Pancreas (tissue), 10 donors: ENCODE data around the gene GPC6. TPM values are rescaled to one million over a fixed set of nuclear protein-coding genes. Genes with fewer than 3 reads are reported as not detected.

Experiments
- ATAC-seq, 4 donors: fragments of 200-7000 bp; cut with Tn5 transposase; one replicate each; pipeline versions ENCODE4 v1.8.0 to v1.9.1; 2020; ENCODE audit warnings: mild to moderate bottlenecking in 4 of 4, moderate library complexity in 4 of 4
- DNase-seq, 6 donors: peaks; one replicate each; pipeline ENCODE4 v3.0.0-alpha.2; 2020
- FAIRE-seq: peaks from 2 replicates; lab custom pipeline; 2012; peaks lifted over from hg19 to GRCh38; lab: Jason Lieb, UNC
- H3K27ac ChIP-seq, 4 donors: fragments of 200-600 bp; sonication (generic); 1 replicate in 3 of 4; 2 replicates in 1 of 4; pipeline versions ENCODE4 v1.5.0 to v1.8.0; 2020
- H3K27me3 ChIP-seq, 4 donors: fragments of 200-600 bp; one replicate each; pipeline ENCODE4 v1.8.0; 2021
- H3K36me3 ChIP-seq, 3 donors: fragments of 200-600 bp; sonication (generic) in 1 of 3; one replicate each; pipeline versions ENCODE4 v1.5.0 to v1.8.0; 2020 to 2021
- H3K4me1 ChIP-seq, 3 donors: fragments of 200-600 bp; one replicate each; pipeline ENCODE4 v1.8.0; 2021
- H3K4me3 ChIP-seq, 4 donors: fragments of 200-600 bp; sonication (generic) in 2 of 4; one replicate each; pipeline versions ENCODE4 v1.5.0 to v1.8.0; 2020 to 2021
- H3K9me3 ChIP-seq, 4 donors: fragments of 200-600 bp; one replicate each; pipeline ENCODE4 v1.8.0; 2021
- WGBS, 2 donors: extraction: QIAGEN DNeasy Blood & Tissue Kit; methylation state at CpG; one replicate each; pipeline ENCODE4 v1.1.7; 2013; 5-methylcytosine and 5-hydroxymethylcytosine counted together
- intact Hi-C, 3 donors: fragments of 100-400 bp; cut with DNase I; formaldehyde crosslinking; loops; one replicate each; pipeline versions ENCODE4 v1.11.1 to v1.14.2; 2022
- polyA plus RNA-seq, 2 donors: library from polyadenylated mRNA; stranded (reverse); fragments of 200-250 nt; gene quantifications; one replicate each; pipeline ENCODE4 v1.2.3, GENCODE V29; 2013
- total RNA-seq, 6 donors: library from RNA; stranded (reverse); fragmentation: NEBNext Ultra II Directional in 4 of 6; extraction: Animal tissue kit (Norgen Biotek cat#: 25700) in 4 of 6; gene quantifications; one replicate each; pipeline versions ENCODE4 v1.2.1 to v1.2.4, GENCODE V29; 2021 to 2023
- TF ChIP-seq, protein P1 (sequence below), 4 donors: fragments of 200-600 bp; sonication (generic) in 3 of 4; IDR thresholded peaks; one replicate each; pipeline versions ENCODE4 v1.5.0 to v1.8.0; 2021; ENCODE audit warnings: antibody characterized with exemption in 4 of 4
- donor health status: healthy with polysubstance abuse.
- donor health status: DM: no; HTN: no; CAD: no; lungs with moderate emphysema.
- donor health status: DM: no; HTN: no; CAD: no.
- donor health status: control.
- donor health status: control.
- donor health status: Bipolar disorder and iron deficiency.
- donor health status: DM: yes; HTN: yes; CAD: no.
- donor health status: DM: no; HTN: no; CAD: no.
- donor health status: DM: no; HTN: no; CAD: no.
- donor health status: DM: yes; HTN: yes; CAD: no.

GPC6 gene
- total and polyA plus RNA-seq, 8 donors: 0.23 to 3.3 (median 1.2) TPM

DNA sequence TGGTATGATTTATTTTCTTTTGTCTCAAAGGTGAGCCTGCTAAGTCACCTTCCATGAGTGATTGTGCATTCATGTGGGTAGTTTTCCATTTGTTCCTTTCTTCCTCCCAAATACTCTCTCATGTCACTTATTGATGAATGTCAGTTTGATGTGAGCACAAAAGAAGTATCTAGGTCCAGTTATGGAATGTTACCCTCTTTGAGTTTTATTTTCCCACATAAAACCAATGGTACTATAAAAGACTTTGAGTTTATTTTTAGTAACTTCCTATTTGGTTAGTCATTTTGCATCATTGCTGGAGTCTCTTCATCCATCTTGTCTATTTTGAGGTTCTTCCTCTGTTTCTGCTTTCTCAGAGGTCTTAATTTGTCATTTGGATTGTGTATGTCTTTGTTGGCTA lies 321.3 kb downstream of the GPC6 start:
- no peak overlapping the region for H3K27ac ChIP-seq
- TF ChIP-seq, protein P1, sequence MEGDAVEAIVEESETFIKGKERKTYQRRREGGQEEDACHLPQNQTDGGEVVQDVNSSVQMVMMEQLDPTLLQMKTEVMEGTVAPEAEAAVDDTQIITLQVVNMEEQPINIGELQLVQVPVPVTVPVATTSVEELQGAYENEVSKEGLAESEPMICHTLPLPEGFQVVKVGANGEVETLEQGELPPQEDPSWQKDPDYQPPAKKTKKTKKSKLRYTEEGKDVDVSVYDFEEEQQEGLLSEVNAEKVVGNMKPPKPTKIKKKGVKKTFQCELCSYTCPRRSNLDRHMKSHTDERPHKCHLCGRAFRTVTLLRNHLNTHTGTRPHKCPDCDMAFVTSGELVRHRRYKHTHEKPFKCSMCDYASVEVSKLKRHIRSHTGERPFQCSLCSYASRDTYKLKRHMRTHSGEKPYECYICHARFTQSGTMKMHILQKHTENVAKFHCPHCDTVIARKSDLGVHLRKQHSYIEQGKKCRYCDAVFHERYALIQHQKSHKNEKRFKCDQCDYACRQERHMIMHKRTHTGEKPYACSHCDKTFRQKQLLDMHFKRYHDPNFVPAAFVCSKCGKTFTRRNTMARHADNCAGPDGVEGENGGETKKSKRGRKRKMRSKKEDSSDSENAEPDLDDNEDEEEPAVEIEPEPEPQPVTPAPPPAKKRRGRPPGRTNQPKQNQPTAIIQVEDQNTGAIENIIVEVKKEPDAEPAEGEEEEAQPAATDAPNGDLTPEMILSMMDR (IDR thresholded peaks at IDR 0.05): no peak
- H3K9me3 ChIP-seq: no peaks in the 10 kb centered on the region
- no peaks in the 10 kb centered on the region for H3K4me1 ChIP-seq
- no peak for DNase-seq
- no peak for ATAC-seq
- no peaks in the 10 kb centered on the region for H3K27me3 ChIP-seq
- FAIRE-seq: no peak
- H3K36me3 ChIP-seq: no peaks in the 10 kb centered on the region
- H3K4me3 ChIP-seq: no peak overlapping the region
- intact Hi-C loops: no loop called here

DNA sequence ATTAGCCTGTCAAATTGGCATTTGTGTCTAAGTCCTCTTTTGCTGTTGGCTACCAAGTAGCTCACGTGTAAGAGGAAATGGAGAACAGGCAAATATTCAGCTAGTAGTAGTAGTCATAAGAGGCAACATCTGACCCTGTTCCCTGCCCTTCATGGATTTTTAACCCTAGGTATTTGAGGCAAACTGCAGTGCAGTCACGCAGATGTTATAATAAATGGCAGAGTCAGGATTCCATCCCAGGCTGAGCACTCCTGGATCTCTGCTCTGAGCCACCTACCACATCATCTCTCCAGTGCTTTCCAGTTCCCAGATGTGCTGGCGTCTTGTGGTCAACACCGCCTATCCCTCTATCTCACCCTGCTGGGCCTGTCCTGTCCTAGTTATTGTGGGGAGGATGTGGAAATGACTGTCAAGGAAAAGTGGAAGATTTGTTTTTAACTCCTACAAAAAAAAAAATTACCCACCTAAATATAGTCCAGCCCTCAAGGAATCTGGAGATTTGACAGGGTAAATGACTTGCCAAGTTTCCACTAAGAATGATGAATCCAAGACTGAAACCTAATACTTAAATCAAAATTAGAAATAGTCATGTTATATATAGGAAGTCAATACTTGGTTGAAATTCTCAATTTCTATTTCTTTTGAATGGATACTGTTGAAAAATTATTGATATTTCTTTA lies 322.9 kb downstream of the GPC6 start:
- no peaks in the 10 kb centered on the region for H3K27me3 ChIP-seq
- ATAC-seq: no peak
- H3K4me3 ChIP-seq: no peak overlapping the region
- H3K4me1 ChIP-seq: no peaks in the 10 kb centered on the region
- DNase-seq: no peak
- TF ChIP-seq, protein P1 (IDR thresholded peaks at IDR 0.05): no peak
- WGBS, 2 donors: 74 to 88% methylated on average over 4 of the region's 4 CpGs
- no peaks in the 10 kb centered on the region for H3K9me3 ChIP-seq
- no peaks in the 10 kb centered on the region for H3K36me3 ChIP-seq
- no peak for FAIRE-seq
- H3K27ac ChIP-seq: no peak overlapping the region
- intact Hi-C loops: no loop called here

DNA sequence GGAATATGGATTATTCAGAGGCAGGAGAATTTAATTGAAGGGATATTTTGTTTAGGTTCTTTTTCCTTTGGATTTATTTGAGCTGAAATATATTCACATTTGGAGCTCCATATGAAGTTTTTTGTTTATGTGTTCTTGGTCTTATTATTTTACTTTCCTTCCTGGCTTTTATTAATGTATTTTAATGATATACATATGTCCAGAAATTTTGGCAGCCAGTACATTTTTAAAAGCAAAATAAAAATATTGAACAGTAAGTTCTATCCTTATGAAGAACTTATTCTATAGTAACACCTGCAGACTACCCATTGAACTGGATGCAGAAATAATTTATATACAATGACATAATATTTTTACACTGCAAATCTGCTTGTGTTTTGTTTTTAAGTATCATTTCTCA lies 323.6 kb downstream of the GPC6 start:
- intact Hi-C loops: no loop called here
- no peak for ATAC-seq
- DNase-seq: no peak
- Histone ChIP-seq H3K36me3 (no peaks in the 10 kb centered on the region), H3K4me1 (no peaks in the 10 kb centered on the region), H3K9me3 (no peaks in the 10 kb centered on the region), H3K4me3 (no peak overlapping the region), H3K27me3 (no peaks in the 10 kb centered on the region), H3K27ac (no peak overlapping the region)
- FAIRE-seq: no peak
- TF ChIP-seq, protein P1 (IDR thresholded peaks at IDR 0.05): no peak

DNA sequence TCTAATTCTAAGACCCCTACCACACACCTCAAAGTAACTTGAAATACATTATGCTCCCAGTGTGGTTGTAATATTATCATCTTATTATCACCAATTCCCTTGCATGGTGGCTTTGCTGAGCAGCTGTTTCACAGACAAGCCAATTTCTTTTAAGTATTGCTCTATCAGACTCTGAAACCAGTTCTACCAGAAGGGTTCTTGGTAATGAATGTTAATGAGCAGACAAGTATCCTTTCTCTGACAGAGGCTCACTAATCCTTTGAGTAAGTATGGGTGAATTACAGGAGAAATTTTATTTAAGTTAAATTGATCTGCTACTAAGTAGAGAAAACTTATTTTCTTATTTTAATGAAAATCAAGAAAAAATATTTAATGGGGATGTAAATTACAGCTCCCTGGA lies 326.0 kb downstream of the GPC6 start:
- ATAC-seq (no peak), FAIRE-seq (no peak), DNase-seq (no peak)
- Histone ChIP-seq H3K27ac (no peak overlapping the region), H3K36me3 (no peaks in the 10 kb centered on the region), H3K9me3 (no peaks in the 10 kb centered on the region), H3K4me3 (no peak overlapping the region), H3K4me1 (no peaks in the 10 kb centered on the region), H3K27me3 (no peaks in the 10 kb centered on the region)
- intact Hi-C loops: no loop called here
- TF ChIP-seq, protein P1 (IDR thresholded peaks at IDR 0.05): no peak

DNA sequence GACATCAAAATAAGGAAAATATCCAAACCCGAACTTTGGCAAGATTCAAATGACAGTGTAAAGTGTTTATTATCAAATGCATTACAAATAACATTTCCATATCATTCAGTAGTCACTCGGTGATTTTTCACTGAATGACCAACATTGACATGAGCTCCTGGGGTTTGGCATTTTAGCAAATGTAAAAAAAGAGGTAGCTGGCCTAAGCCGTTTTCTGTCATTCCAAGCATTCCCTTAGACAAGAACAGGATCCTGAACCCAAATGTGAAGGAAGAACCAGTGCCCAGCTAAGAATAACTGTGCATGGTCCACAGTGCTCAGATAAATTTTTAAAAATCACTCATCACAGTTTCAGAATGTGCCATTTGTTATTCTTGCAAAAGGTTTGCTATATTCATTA lies 327.9 kb downstream of the GPC6 start:
- intact Hi-C loops: no loop called here
- no peaks in the 10 kb centered on the region for H3K4me1 ChIP-seq
- no peaks in the 10 kb centered on the region for H3K27me3 ChIP-seq
- no peak for DNase-seq
- H3K4me3 ChIP-seq: no peak overlapping the region
- no peak for FAIRE-seq
- TF ChIP-seq, protein P1 (IDR thresholded peaks at IDR 0.05): no peak
- H3K27ac ChIP-seq: no peak overlapping the region
- WGBS, 2 donors: 75 to 81% methylated on average over 3 of the region's 3 CpGs
- ATAC-seq: no peak
- no peaks in the 10 kb centered on the region for H3K9me3 ChIP-seq
- H3K36me3 ChIP-seq: no peaks in the 10 kb centered on the region
